Suppressor macrophage treated with lipopolysaccharide for 4 hours (primary cell): ENCODE measurements around the gene CACNA1B.

Source experiments
- DNase-seq: peaks from one replicate; pipeline ENCODE4 v3.0.0-alpha.2; 2020

Gene CACNA1B

DNA sequence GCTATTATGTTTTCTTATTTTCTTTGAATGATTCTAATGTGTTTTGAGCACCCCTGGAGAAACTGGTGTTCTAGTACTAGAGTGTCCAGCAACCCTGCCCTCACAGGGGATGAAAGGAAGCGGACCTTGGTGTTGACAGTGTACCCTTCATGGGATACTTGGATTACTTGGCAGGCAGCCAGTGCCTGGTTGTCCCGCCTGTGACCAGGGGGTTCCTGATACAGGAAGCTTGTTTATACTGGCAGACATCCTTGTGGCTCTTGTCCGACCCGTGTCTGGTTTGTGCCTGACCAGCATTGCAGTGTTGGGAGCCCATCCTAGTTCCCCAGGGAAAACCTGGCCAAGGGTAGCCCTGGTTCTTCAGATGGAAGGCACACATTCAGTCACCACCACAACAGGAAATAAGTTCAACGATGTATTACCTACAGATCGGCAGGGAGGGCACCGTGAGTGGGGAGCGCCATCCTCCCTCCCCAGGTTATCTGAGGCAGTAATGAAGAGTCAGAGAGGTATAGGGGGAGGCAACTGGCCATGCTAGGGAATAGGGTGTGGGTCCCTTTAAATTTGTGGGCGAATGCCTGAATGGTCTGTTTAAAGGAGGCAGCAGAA lies 47.3 kb downstream of the CACNA1B start:
- no peak for DNase-seq

DNA sequence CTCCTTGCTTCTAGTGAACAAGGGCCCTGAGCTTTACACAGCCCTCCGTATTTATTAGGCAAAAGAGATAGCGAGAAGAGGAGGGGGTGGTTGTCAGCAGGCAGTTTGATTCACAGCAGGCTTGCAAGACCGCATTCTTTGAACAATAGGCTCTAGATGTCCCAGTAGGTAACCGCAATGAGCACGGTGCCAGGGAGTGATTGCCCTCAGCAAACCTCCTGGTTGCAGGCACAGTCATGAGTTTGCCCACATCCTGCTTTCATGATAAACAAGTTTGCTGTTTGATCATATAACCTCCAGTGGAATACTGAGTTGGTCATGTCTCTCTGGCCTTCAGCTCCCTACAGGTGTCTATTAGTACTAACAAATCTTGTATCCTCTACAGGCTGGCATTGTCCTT lies 66.1 kb downstream of the CACNA1B start:
- DNase-seq, result no peak

DNA sequence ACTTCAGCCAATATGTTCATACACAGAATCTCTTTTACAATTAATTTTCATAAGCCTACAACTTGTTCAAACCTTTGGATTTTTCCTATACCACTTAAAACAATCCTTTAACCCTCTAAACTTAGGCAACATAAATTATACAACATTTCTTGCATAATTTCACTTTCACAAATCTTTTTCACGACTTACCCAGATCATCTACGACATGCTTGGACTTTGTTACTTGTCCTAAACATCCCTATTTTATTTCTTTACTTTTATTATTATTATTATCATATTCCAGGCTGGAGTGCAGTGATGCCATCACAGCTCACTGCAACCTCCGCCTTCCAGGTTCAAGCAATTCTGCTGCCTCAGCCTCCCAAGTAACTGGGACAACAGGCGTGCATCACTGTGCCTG lies 68.0 kb downstream of the CACNA1B start:
- no peak for DNase-seq

DNA sequence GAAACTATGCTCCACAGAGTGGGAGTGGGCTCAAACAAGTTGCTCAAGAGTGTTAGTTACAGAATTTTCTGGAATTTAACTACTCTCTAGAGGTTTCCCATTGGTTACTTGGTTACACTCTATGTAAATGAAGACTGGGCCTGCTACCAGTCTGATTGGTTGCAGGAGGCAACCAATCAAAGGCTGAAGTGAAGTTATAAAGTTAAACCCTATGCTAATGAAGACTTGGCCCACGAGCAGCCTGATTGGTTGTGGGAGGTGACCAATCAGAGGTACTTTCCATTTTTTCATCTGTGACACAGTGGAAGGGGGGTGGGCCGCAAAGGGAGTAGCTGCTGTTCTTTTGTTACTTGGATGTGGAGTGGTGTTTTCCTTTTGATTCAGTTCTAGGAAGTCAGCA lies 69.4 kb downstream of the CACNA1B start:
- no peak for DNase-seq

DNA sequence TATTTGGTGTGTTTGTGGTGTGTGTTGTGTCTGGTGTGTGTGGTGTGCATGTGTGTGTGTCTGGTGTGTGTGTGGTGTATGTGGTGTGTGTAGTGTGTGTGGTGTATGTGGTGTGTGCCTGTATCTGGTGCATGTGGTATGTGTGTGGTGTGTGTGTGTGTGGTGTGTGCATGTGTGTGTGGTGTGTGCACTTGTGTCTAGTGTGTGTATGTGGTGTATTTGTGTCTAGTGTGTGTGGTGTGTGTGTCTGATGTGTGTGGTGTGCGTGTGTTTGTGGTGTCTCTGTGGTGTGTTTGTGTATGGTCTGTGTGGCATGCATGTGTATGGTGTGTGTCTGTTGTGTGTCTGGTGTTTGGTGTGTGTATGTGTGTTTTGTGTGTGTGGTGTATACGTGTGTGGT lies 71.1 kb downstream of the CACNA1B start:
- no peak for DNase-seq

DNA sequence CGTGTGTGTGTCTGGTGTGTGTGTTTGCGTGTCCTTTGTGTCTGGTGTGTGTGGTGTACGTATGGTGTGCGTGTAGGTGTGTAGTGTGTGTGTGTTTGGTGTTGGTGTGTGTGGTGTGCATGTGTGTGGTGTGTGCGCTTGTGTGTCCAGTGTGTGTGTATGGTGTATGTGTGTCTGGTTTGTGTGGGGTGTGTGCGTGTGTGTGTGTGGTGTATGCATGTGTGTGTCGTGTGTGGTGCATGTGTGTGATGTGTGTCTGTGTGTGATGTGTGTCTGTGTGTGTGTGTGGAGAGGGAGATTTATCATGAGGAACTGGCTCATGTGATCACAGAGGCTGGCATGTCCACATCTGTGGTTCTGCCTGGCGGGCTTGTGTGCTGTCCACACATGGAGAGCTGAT lies 71.7 kb downstream of the CACNA1B start:
- no peak for DNase-seq

DNA sequence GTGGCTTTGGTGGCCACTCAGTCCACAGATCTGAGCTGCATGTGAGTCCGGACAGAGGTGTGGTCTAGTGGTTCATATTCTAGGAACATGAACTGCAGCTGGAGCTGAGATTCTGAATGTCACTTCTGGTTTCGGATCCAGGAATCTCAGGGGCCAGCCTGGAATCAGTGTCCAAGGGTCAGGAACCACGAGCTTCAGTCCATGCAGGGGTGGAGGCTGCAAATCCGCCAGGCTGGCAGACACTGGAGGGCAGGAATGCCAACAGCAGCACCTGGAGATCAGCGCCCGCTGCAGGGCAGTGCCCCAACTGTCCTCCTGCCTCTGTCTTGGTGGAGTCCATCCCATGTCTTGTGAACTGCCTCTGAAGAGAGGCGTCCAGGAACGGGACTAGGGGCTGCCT lies 73.5 kb downstream of the CACNA1B start:
- no peak for DNase-seq

DNA sequence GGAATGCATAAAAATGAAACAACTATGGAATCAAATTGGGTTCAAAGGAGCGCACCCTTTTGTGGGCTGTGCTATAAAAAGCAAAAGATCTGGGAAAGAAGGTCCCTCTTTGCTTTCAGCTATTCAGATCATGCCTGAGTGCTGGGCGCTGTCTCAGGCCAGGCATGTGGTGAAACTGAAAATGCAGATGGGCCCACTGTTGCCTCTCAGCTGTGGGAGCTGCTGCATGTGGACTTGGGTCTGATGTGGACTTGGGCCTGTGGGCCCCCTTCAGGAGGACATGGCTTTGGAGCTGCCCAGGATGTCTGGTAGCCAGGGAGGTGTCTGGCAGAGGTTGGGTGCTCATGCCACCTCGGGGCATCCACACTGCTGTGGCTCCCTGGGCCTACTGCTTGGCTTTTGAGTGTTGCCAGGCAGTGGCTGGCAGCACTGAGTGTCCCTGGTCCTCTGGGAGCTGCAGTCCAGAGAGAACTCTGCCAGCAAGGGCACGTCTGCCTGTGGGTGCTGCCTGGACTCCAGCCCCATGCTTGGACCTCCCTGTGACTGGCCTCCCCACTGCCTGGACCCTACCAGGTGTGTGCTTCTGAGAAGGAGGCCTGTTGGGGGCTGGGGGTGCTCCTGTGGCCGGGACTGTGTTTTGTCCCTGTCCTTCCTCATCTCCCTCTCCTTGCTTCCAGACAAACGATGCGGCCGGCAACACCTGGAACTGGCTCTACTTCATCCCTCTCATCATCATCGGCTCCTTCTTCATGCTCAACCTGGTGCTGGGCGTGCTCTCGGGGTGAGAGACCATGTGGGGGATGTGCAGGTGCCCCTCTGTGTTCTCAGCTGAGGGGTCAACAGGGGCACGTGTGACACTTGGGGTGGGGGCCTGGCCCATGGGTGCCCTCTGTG lies 74.3 kb downstream of the CACNA1B start:
- no peak for DNase-seq

DNA sequence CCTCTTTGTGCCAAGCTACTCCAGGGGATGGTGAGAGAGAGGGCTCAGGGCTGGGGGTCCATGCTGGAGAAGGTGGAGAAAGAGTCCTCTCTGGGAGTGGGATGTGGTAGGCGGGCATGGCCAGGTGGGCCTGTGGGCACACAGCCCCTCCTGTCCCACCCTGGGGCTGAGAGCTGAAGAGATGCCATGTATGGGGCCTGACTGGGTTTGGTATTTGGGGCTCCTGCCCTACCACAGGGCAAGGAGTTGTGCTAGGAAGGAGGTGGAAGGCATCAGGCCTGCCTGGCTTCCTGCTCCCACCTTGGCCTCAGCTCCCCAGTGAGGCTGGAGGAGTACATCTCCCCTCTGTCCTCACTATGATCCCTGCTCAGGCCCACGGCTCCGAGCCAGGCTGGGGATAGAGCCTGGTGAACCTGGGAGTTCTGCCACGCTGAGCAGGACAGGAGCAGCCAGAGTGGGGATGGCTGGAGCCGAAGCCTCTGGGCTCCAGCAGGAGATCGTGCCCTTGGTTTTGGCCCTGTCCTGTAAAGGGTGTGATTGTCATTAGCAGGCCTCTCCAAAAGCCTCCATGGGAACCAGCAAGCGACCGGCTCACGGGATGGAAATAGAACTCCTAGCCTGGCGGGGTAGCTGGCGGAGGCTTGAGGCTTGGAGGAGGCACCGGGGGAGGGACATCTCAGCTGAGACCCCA lies 75.5 kb downstream of the CACNA1B start:
- DNase-seq, result no peak

DNA sequence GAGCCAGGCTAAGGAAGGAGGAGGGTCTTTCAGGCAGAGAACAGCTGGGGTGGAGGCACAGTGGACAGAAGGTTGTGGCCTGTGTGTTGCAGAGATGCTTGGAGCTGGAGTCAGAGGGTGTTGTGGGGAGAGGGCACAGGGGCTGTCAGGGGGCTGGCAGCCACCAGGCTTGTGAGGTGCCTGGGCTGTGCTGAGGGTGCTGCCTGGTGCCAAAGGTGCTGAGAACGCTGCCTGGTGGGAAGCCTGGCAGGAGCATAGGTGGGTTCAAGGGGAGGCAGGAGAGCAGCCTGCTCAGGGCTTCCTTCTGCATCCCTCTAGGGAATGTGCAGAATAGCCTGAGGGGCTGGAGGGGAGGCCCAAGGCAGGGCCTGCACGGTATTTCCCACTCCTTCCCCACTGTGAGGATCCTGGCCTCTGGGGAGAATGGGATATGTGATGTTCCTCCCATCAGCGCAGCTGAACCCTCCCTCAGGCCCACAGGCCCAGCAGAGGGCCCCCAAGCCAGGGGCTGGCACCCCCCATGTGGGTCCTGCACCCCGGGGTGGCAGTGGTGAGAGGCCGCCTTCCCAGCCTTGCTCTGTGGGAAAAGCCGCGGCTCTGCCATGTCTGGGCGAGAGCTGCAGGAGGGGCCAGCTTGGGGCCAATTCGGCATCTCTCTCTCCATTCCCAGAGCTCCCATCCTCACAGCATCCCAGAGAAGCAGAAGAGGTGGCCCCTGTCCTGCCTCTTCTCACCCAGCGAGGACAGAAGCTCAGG lies 76.3 kb downstream of the CACNA1B start:
- DNase-seq, result no peak

DNA sequence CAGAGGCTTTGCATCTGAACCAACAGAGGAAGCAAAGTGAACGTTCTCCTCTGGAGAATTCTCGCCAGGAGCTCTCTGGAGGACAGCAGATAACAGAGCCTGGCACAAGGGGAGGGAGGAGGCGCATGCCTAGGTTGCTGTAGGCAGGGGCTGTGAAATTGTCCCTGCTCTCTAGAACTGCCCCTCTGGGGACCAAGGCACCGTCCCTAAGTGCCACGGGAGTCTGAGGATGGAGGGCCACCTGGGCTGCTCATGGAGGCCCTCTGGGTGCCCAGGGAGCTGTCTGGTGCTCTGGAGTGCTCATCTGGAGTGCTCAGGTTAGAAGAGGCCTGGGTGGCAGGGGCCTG lies 77.6 kb downstream of the CACNA1B start:
- no peak for DNase-seq

DNA sequence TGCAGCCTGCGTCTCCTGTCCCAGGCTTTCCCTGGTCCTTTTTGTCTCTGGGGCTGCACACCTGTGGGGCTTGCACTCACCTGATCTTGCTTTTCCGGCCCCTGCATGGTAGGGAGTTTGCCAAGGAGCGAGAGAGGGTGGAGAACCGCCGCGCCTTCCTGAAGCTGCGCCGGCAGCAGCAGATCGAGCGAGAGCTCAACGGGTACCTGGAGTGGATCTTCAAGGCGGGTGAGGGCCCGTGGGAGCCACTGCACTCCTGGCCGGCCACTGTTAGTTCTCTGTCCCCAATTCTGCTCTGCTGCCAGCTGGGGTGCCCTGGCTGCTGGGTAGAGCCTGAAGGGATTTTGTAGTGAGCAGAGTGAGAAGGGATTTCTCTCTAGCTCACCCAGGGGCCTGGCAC lies 78.0 kb downstream of the CACNA1B start:
- no peak for DNase-seq

DNA sequence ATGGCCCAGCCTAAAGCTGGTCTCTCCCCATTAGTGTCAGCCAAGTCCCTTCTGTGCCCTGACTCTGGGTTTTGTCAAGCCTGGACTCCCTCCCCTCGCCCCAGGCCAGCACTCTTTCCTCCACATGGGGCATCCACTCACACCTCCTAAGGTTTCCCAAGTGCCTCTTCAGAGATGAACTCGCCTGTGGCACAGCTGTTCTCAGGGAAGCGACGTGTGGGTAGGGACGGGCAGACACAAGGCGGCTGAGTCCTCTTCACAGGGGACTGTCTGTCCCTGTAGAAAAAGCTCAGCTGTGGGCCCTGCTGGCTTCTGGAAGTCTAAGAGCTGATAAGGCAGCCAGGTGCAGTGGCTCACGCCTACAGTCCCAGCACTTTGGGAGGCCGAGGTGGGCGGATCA lies 78.5 kb downstream of the CACNA1B start:
- no peak for DNase-seq

DNA sequence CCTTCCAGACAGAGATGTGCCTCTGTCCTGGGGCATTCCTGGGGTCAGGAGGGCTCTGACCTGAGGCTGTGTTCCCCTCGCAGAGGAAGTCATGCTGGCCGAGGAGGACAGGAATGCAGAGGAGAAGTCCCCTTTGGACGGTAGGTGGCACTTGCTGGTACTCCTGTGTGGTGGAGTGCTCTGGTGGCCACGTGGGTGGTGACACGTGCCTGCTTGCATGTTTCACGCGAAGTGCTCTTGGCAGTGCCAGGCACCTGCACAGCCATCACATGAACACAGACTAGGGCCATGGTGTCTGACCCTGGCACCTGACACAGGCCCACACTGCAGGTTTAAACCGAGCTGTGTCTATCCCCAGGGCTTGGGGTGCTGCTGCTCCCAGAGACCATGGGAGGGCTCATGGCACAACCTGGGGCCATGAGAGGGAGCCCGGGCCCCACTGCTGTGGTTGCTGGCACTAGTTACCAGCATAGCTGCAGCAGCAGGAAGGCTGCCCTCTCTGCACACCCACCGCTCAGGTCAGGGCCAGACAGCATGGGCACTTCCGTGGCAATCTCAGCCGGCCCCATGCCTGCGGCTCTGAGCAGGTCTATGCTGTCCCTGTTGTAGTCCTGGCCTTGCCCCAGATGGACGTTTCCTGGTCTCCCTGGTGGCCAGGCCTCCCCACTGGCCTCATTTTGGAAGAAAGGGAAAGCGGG lies 79.3 kb downstream of the CACNA1B start:
- DNase-seq, result no peak

DNA sequence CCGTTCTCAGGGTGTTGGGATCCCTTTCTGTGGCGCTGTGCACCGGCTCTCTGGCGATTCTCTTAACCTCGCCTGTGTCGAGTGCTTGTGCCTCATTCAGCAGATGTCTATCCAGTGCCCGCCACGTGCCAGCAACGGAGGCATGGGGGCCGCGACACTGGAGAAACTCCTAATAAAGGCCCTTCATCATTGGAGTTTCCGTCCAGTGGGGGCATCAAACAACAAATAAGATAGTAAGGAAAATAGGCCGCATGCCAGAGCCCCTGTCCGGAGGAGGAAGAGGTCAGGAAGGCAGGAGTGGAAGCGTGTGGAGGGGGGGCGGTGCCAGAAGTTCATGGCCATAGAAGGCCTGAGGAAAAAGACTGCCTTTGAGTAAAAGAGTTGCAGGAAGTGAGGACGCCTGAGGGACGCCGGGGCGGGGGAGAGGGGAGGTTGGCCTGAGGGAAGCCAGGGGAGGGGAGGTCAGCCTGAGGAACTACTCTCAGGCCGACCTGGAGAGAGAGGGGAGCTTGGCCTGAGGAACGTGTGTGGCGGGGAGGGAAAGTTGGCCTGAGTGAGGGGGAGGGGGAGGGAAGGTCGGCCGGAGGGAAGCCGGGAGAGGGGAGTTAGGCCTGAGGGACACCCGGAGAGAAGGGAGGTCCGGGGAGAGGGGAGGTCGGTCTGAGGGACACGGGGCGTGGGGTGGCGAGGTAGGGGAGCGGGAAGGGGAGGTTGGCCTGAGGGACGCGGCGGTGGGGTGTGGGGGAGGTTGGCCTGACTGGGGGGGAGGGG lies 82.2 kb downstream of the CACNA1B start:
- no peak for DNase-seq

DNA sequence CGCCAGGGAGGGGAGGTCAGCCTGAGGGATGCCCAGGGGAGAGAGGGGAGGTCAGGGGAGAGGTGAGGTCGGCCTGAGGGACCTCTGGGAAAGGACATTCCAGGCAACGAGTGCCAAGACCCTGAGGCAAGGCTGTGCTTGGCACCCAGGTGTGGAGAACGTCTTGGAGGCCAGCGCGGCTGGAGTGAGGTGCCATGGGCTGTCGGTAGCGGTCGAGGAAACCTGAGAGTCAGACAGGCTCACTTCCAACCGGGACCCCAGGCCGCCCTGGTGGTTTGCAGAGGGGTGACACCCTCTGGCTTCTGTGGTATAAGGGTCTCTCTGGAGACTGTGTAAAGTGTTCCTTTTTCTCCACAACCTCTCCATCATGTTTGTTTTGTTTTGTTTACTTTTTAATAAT lies 82.9 kb downstream of the CACNA1B start:
- DNase-seq, result no peak

DNA sequence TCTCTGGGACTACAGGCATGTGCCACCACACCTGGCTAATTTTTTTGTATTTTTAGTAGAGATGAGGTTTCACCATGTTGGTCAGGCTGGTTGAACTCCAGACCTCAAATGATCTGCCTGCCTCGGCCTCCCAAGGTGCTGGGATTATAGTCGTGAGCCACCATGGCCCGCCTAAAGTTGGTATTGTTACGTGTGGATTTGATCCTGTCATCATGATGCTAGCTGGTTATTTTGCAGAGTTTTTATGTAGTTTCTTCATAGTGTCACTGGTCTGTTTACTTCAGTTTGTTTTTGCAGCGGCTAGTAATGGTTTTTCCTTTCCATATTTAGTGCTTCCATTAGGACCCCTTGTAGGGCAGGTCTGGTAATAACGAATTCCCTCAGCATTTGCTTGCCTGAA lies 85.9 kb downstream of the CACNA1B start:
- no peak for DNase-seq

DNA sequence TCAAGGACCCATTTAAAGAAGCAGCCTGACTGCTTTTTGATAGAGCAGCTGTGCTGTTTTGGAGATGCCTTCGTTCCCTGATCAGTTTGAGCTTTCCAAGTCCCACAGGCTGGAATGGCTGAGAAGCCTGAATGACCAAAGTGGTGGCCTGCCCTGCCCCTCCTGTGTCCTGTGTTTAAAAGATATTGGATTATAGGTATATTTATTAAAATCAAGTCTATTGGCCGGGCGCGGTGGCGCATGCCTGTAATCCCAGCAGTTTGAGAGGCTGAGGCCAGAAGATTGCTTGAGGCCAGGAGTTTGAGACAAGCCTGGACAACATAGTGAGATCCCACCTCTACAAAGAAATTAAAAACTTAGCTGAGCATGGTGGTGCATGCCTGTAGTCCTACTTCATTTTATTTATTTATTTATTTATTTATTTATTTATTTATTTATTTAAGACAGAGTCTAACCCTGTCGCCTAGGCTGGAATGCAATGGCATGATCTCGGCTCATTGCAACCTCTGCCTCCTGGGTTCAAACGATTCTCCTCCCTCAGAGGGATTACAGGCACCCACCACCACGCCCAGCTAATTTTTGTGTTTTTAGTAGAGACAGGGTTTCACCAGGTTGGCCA lies 87.7 kb downstream of the CACNA1B start:
- no peak for DNase-seq

DNA sequence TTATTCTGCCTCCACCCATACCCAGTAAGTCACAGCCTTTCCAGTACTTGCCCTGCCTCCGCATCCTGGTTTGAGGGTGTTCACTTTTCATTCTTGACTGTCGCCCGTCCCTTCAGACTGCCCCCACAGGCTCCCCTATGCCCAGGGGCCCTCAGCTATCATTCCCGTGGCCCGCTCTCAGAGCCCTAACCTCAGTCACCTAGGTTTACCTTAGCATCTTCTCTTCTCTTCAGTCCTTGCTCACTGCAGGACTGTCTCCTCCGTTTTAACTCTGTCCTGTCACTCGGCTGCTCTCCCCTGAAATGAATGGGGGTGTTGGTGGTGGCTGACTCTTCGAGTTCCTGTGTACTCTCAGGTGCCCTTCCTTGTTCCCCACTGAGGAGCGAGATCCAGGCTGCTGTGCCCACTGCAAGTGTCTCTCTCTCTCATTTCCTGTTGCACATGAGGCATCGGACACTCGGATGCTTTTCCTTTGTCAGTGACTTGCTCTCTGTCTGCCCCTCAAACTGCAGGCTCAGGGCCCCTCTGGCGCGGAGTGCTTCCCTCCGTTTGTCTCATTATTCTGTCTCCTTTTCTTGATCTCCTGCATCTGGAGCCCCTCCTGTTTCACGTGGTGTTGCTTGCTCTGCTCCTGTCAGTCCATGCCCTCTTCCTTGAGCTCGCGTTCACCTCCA lies 89.8 kb downstream of the CACNA1B start:
- no peak for DNase-seq

DNA sequence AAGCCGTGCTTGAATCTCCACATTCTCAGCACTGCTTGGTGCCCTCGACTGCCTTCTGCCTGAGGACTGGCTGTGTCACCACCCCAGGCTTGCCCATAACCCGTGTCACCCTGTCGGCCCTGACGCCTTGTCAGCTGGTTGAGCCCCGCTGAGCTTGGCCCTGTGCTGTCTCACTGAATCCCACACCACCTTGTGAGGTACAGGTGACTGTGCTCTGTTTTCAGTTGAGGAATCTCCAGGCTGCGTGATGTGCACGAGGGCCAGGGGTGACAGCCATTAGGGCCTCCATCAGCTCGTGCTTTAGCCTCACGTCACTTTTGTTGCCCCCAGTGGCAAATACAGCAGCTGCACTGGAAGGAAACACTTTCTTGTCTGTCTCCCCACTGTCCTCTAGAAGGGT lies 90.7 kb downstream of the CACNA1B start:
- DNase-seq, result no peak

DNA sequence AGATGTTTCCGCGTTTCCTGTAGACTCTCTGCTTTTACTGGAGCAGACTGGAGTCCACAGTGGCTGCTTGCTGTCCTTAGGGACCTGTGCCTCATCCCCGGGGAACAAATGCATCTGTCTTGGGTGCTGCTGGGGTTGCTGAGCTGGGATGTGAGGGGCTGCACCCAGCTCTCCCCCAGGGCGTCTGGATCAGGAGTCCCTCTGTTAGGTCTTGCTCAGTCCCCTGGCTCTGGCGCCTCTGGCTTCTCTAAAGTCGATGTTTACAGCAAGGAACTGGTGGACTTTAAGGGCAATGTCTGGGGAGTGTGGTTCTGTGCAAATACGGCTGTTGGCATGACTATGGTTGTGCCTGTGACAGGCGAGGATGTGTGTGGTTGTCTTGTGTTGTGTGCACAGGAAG lies 91.4 kb downstream of the CACNA1B start:
- no peak for DNase-seq
